GM18498 (cell line): ENCODE results near the gene IRX4.

ENCODE experiments used
- ATAC-seq: cut with Tn5 transposase; IDR thresholded peaks from one replicate; pipeline ENCODE4 v1.9.1; 2021; ENCODE audit warnings: mild to moderate bottlenecking, moderate library complexity; ENCODE audit not compliant: unreplicated experiment

Gene IRX4

DNA sequence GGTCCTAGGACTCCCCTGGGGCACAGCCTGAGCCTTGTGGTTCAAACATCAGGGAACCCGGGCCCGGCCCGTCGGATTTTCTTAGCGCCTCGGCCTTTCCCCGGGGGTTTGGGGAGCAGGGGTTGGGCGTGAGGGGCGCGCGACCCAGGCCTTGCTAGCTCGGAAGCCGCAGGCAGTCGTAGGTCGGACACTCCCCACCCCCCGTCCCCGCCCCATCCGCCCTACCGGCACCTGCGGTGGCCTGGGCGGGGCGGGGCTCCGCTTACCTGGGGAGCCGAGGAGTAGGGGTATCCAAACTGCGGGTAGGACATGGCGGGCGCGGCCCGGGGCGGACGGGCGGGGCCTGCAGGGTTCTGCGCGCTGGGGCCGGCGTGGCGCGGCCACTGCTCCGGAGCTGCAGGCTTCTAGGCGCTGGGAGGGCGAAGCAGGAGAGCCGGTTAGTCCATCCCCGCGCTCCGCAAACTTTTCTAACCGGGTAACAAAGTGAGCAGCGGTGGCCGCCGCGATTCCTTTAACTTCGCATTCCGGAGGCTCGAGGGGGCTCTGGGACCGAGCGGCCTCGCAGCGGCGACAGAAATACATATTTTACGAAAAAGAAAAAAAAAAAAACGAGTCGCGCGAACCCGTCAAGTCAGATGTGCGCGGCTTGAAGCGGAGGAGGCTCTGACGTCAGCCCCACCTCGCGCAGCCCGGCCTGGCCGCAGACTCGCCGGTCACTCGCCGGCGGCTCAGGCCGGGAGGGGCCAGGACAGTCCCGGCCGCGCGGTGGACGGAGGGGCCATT is at the start of gene IRX4:
Gene IRX4 (minus strand): TSS at position 589 of the 783 bp plus-strand sequence. CDS start 278 bp downstream, at position 311.
- ATAC-seq: no peak

DNA sequence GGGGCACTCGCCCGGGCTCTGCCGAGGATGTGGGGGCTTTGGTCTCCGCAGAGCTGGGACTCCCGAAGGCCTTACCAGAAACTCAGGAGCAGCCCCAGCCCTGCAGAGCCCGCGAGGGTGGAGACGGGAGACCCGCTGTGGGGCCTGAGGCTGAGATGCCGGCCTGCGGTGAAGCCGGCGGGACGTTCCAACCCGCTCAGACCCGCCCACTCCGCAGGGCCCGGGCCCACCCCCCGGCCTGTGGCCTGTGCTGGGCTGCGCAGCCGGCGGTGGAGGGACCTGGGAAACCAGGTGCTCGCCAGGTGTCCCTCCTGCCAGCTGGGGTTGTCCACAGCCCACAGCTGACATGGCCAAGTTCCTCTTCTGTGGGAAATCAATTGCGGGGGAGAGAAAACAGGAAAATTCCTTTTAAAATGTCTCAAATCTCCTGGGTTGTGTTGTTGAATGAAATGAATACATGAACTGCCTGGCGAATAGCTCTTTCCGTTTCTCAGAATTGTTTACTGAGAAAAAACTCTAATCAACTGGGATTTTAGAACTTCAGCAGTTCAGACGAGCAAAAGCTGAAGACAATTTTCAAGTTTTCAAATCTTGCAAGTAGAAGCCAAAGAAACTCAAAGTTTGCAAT is 49.0 kb upstream of the IRX4 start:
- no peak for ATAC-seq

DNA sequence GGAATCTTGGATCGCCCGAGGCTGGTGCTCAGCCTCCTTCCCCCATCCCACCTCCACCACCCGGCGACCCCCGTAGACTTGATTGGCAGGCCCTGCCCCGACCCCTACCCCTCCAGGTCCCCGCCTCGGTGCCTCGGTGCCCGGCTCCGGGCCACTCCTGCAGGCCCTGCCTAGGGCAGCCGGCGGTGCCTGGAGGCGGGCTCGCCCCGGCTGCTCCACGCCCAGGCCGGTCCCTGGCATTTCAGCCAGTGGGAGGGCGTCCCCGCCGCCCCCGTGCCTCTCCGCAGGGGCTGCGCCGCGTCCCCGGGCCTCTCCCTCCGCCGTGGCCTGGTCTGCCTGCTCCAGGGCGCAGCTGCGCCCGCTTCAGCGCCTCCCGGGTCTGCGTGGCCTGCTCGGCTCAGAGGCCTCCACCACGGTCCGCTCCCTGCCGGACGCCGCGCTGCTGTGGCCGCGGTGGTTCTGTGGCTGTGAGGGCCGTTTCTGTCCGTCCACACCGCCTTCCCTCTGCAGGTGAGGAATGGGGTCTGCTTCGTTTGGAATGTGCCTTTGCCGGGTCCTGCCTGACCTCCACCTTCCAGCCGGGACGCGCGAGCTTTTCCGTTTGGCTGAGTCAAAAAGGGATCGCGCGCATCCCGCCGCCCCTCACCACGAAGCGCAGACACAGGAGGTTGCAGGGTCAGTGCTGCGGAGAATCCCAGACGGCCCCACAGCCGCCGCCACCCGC is 48.3 kb upstream of the IRX4 start:
- no peak for ATAC-seq

DNA sequence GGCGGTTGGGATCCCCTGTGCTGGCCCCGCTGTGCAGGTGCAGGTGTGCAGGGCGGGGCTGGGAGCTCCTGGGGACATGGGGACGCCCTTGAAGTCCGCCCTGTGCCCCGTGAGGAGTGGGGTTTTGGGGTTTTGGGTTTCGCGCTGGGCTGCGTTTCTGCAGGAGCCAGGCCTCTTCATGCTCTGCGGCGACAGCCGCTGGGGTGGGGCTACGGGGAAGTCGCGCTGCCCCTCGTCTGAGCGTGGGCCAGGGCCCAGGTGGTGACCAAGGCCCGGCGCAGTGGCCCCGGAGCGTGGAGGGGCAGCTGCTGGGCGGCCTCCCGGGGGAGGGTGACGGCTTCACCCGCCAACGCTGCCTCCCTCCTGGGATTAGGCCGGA is 47.8 kb upstream of the IRX4 start:
- ATAC-seq: no peak

DNA sequence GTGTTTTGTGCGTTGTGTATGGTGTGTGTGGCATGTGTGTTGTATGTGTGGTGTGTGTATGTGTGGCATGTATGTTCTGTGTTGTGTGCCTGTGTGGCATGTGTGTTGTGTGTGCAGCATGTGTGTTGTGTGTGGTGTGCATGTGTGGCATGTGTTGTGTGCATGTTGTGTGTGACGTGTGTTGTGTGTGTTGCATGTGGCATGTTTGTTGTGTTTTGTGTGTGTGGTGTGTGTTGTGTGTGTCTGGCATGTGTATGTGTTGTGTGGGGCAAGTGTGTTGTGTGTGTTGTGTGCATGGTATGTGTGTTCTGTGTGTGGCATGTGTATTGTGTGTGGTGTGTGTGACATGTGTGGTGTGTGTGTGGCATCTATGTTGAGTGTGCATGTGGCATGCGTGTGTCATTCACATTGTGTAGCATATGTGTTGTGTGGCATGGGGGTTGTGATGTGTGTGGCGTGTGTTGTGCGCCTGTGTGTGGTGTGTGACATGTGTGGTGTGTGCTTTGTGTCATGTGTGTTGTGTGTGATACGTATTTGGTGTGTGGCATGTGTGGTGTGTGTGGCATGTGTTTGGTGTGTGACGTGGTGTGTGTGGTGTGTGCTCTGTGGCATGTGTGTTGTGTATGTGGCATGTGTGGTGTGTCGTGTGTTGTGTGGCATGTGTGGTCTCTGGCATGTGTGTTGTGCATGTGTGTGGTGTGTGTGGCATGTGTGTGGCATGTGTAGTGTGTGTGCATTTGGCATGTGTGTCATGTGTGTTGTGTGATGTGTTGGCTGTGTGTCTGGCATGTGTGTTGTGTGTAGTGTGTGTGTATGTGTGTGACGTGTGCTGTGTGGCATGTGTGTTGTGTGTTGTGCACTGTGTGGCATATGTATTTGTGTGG is 46.6 kb upstream of the IRX4 start:
- ATAC-seq: no peak

DNA sequence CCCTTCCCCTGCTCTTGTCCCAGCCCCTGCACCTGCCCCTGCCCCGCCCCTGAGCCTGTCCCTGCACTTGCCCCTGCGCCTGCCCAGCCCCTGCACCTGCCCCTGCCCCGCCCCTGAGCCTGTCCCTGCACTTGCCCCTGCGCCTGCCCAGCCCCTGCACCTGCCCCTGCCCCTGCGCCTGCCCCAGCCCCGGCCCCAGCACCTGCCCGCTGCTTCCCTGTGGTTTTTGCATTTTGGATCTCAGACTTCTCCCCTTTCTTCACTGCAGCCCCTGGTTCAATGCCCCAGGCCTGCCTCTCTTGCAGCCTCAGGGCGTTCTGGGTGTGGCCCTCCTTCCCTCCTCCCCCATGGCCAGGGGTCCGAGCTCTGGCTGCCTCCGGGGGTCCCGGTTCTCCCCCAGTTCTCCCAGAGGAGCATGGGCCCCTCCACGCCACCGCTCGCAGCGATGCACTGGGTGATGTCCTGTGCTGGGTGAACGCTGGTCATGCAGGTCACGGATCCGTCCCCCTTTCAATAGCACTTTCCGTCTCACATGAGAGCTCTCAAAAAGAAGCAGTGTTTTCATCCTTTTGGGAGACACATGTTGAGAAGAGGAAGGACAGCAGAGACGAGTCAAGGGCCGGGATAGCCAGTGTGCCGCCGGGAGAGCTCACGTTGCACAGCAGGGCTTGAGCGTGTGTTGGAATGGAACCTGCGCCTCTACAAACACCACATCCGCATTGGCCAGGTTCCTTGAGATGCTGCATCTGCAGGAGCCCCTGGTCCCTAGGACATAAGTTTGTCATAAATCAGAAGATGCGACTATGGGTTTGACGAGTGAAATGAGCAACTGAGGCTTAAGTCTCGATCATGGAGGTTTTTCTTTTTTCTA is 44.0 kb upstream of the IRX4 start:
- ATAC-seq: no peak

DNA sequence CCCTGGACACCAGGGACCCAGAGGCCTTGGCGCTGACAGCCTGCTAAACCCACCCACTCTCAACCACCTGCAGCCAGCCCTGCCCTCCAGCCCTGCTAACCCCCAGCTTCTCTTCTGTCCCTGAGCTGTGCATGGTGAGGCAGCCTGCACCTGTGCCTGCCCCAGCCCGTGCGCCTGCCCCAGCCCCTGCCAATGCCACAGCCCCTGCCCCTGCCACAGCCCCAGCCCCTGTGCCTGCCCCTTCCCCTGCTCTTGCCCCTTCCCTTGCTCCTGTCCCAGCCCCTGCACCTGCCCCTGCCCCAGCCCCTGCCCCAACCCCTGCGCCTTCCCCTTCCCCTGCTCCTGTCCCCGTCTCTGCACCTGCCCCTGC is 43.3 kb upstream of the IRX4 start:
- no peak for ATAC-seq

DNA sequence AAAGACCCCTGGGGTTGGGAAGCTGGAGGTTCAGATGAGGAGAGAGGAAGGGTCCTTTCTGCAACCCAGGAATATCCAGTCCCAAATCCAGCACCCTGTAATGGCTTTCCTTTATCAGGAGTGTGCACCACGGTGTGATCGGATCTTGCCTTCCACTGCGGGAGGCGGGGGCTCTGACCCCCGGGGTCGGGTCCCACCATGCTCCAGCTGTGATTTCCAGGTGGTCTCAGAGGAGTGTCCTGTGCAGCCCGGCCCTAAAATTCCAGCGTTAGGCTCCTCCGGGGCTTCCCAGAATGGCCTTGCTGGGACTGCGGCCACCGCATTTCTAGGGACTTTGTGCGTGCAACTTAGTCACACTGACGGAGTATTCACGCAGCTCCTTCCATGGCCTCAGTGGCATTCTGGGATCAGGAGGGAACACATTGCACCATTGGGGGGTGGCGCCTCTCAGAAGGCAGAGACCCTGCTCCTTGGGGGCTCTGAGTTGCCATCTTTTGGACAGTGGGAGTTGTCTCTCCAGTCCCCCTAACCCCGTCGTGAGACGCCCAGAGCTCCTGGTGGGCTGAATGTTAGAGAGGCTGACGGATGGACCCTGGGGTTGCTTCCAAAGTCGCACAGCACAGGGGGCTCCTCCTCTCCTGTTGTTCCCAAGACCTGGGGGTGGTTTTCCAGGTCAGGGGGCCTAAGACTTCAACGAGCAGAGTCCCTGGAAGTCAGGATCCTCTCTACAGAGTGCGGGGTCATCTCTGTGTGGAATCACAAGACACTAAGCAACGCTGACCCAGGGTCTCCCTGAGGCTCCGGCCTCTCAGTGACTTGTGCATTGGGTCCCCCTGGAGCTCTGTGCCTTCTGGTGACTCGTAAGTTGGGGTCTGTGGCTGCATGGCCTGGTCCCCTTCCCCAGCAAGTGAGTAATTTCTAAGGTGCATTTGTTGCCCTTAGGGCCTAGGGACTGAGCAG is 42.7 kb upstream of the IRX4 start:
- ATAC-seq: no peak

DNA sequence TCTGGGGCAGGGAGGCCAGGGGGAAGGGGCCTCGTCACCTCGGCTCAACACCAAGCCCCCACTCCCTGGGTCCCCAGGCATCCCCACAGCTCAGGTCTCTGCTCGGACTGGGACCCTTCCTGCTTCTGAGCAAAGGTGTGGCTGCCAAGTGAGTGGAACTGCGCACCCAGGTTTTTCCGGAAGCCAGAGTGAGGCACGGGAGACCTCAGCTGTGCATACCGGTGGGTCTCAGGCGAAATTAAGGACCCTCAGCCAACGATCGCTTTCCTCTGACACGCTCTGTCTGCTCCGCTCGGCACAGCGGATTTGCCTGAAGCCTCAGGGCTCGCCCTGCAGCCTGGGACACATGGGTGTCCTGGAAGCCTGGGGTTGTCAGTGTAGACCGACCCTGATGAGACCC is 41.0 kb upstream of the IRX4 start:
- no peak for ATAC-seq

DNA sequence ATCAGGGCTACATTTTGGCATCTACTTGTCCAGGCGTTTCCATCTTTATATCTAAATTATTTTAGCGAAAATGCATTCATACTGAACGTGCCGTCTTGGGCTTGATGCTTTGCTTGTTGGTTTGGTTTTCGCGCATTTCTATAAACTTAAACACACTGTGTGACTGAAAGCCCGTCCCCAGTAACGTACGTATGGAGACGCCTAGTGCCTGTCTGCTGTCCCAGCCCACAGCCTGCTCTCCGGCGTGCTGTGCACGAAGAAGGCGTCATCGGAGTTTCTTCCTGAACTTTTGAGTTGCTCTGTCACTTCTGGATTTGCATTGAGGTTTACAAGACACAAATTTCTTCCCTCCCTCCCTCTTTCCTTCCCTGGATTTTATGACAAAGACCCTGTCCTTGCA is 40.6 kb upstream of the IRX4 start:
- no peak for ATAC-seq

DNA sequence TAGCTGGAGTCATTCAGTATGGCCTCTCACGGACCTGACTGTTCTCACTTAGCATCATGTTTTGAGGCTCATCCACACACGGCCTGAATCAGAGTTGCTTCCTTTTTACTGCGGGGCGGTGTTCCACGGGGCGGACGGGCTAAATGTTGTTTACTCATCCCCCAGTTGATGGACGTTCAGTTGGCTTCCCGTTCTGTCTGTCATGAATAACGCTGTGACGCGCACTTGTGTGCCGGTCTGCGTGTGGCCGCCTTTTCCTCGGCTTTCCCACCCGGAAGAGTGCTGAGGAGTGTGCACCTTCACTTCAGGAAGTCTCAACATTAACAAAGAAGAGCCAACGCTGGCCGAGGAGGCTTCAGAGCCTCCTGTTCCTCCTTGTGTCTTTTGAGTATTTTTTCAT is 39.0 kb upstream of the IRX4 start:
- ATAC-seq: no peak

DNA sequence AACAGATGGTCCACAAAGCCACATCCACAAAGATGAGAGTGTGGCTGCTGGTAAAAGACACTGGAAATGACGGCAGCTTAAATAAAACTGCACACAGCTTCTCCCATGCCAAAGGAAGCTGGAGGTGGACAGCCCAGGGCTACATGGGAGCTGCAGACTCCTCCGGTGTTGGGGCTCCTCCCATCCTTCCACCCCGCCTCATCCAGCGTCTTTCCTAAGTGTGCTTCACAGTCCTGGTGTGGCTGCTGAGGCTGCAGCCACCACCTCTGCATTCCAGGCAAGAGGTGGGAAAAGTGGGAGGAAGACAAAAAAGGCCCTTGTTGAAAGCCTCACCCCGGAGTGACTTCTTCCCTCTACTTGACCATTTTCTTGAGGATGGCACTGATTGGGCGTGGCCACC is 37.0 kb upstream of the IRX4 start:
- no peak for ATAC-seq

DNA sequence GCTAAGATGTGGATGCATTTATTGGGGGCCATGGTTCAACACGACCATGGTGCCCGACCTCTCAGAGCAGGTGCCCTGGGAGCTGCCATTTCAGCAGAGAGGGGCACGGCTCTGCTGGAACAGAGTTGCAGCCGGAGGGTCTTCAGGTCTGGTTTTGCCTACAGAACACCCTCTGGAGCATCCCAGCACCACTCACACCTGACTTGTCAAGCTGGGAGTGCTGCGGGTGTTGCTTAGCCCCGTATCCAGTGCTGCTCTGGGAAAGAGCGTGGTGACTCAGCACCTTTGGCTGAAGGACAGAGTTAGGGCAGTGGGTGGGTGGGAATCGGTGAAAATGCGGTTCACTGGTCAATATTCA is 36.5 kb upstream of the IRX4 start:
- ATAC-seq: no peak

DNA sequence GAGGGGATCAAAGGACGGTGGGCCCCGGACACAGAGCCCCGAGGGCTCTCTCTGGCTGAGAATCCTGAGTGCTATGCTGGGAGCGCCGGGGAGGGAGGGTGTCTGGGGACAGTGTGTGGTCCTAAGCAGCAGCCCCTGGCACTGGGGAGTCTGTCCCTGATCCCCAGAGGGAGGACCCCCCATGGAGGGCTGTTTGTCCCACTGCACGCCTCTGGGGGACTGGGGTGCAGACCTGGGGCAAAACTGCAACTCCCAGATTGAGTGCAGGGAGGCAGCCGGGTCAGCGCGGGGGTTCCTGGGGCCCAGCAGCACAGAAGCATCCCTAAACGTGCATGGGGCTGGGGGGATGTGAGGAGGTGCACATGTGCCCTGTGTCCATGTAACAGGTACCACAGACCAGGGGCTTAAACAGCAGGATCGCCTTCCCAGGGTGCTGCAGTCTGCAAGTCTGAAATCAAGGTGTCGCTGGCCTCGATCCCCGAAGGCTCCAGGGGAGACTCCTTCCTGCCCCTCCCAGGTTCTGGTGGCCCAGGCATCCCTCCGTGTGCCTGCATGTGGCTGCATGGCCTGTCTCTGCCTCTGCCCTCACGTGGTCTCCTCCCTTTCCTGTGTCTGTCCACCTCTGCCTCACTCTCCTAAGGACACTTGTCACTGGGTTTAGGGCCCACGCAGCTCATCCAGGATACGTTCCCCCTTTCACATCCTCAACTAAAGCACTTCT is 35.9 kb upstream of the IRX4 start:
- ATAC-seq: no peak

DNA sequence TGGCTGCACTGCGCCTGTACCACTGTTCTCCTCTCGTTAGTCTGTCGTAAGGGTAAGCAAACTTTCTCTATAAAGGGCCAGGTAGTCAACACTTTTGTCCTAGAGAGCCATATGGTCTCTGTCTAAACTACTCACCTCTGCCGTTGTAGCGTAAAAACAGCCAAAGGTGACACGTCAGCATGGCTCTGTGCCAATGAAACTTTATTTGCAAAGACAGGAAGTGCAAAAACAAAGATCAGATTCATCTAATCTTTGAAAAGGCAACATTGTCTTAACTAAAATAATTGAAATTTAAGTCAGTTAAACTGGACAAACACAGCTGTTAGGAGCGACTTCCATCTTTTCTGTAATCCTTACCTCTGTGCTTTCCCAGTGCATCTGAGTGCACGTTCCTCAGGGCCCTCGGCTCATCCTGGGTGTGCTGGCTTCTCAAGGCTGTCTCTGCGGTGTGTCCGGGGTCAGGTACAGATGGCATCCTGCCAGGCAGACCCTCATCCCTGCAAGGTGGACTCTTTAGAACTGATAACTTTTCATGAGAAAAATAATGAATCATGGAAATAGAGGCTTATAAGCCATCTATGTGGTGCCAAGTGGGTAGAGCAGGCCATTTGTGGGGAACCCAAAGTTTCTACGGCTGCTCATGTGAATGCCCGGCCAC is 35.2 kb upstream of the IRX4 start:
- no peak for ATAC-seq

DNA sequence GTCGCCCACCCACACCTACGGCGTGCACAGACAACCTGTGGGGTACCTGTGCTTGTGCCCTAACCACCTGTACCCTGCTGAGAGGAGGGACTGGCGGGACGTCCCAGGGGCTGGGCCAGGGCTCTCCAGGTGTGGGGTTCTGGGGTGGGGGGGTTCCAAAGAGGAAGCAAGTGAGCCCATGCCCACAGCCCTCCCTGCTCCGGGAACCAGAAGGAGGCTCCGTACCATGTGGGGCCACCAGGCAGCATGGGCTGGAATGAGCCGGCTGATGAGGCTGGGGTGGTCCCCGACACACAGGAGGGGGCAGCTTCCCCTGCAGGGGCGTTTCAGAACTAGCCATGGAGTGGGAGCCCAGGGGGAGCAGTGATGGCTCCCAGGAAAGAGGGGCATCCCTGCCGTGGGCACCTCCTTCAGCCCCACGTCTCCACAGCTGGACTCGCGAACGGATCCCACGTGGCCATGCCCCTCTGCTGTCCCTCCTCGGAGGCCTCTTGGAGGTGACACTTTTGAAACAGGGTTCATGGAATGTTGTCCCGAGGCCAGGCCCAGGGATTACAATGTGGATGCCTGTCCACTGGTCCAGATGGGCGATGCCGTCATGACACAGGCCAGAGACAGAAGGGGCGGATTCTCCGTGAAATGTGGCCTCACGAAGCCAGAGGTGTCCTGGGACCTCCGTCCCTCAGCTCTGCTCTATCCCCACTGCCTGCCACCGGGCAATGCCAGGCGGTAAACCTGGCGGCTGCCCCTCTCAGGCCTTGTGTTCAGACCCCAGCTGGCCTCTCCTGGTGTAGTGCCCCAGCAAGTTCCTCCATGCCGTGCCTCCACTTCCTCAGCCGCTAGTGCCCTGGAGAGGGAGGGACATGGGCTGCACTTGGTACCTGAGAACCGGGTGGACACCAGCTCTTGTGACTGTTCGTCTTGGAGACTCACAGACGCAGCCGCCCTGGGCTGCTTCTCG is 33.6 kb upstream of the IRX4 start:
- no peak for ATAC-seq

DNA sequence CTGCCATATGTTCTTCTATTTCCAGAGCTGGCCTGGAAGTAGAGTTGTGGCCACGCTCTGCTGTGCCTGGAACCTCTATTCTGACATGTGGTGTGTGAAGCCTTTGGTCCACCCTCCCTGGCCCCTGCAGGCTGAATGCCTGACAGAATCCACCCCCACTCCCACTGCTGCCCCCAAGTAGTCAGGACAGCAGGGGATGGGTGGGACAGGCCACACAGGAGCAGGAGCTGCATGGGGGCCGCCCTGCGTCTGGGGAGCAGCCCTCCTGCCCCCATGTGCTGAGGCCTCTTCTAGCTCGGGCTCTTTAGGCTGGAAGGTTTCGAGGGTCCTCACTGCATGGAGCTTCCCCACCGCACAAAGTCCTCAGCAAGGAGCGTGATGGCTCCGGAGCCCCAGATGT is 32.6 kb upstream of the IRX4 start:
- no peak for ATAC-seq
